OCI-LY7 (cell line): ENCODE data around the gene ITSN2. TPM values are rescaled to one million over a fixed set of nuclear protein-coding genes. Genes with fewer than 3 reads are reported as not detected.

Source experiments
- BruUV-seq: library from RNA; stranded (reverse); fragments of 400-500 nt; replicated peaks from 2 replicates; lab custom pipeline; 2021; lab: Mats Ljungman, UMichigan
- CTCF ChIA-PET: fragments of 300-600 bp; sonication (Branson Sonifier 250); formaldehyde crosslinking; loops from one replicate; lab custom pipeline; 2022; ENCODE audit warnings: antibody characterized with exemption; ENCODE audit not compliant: unreplicated experiment; lab: Charles Lee
- POLR2A ChIA-PET: fragments of 300-600 bp; sonication (Branson Sonifier 250); formaldehyde crosslinking; loops from one replicate; lab custom pipeline; 2022; ENCODE audit warnings: antibody characterized with exemption; lab: Charles Lee
- DNase-seq: peaks from one replicate; pipeline ENCODE4 v3.0.0-alpha.2; 2015; ENCODE audit warnings: low spot score
- H2AFZ ChIP-seq: fragments of 200-600 bp; sonication (generic), shearing (Covaris generic); 2 replicates; pipeline ENCODE4 v1.6.1; 2014; ENCODE audit warnings: mild to moderate bottlenecking, antibody characterized with exemption, low read length, moderate library complexity
- H3K27ac ChIP-seq: fragments of 200-600 bp; sonication (generic); 2 replicates; pipeline ENCODE4 v1.5.1; 2014; ENCODE audit warnings: mixed run types, low read depth, mild to moderate bottlenecking, moderate library complexity, low read length, inconsistent platforms; ENCODE audit not compliant: poor library complexity, severe bottlenecking
- H3K36me3 ChIP-seq: fragments of 200-600 bp; sonication (generic); 2 replicates; pipeline ENCODE4 v1.6.1; 2014; ENCODE audit warnings: mild to moderate bottlenecking, antibody characterized with exemption, low read length, moderate library complexity, mixed read lengths; ENCODE audit not compliant: insufficient read depth
- H3K4me1 ChIP-seq: fragments of 200-600 bp; sonication (generic); 2 replicates; pipeline ENCODE4 v1.5.1; 2014; ENCODE audit warnings: mild to moderate bottlenecking, low read length; ENCODE audit not compliant: insufficient read depth, poor library complexity, severe bottlenecking
- H3K4me2 ChIP-seq: fragments of 200-600 bp; sonication (generic); 2 replicates; pipeline ENCODE4 v1.6.1; 2014; ENCODE audit warnings: mild to moderate bottlenecking, low read length
- H3K4me3 ChIP-seq: fragments of 200-600 bp; sonication (generic); 2 replicates; pipeline ENCODE4 v1.5.1; 2014; ENCODE audit warnings: mild to moderate bottlenecking, low read depth, low read length; ENCODE audit not compliant: poor library complexity, severe bottlenecking
- H3K79me2 ChIP-seq: fragments of 200-600 bp; sonication (generic); 2 replicates; pipeline ENCODE4 v1.6.1; 2016; ENCODE audit warnings: low read depth, mild to moderate bottlenecking, low read length, moderate library complexity, mixed read lengths; ENCODE audit not compliant: insufficient read depth
- H3K9me2 ChIP-seq: fragments of 200-600 bp; sonication (generic); 2 replicates; pipeline ENCODE4 v1.6.1; 2016; ENCODE audit warnings: mild to moderate bottlenecking, low read length, mixed read lengths; ENCODE audit not compliant: insufficient read depth
- H3K9me3 ChIP-seq: fragments of 200-600 bp; sonication (generic); 2 replicates; pipeline ENCODE4 v1.6.1; 2014; ENCODE audit warnings: mild to moderate bottlenecking, mixed run types, low read length, mixed read lengths
- H4K20me1 ChIP-seq: fragments of 200-600 bp; sonication (generic); 2 replicates; pipeline ENCODE4 v1.6.1; 2014; ENCODE audit warnings: mild to moderate bottlenecking, antibody characterized with exemption, low read length, moderate library complexity, mixed read lengths; ENCODE audit not compliant: insufficient read depth
- EZH2phosphoT487 ChIP-seq: fragments of 200-600 bp; sonication (generic); IDR thresholded peaks from 2 replicates; pipeline ENCODE4 v1.6.1; 2018; ENCODE audit warnings: low read depth, borderline replicate concordance, mild to moderate bottlenecking, mixed run types, antibody characterized with exemption, low read length, moderate library complexity, mixed read lengths
- intact Hi-C: fragments of 100-400 bp; cut with micrococcal nuclease; formaldehyde crosslinking; loops from one replicate; pipeline ENCODE4 v1.10.0; 2022; ENCODE audit not compliant: unreplicated experiment
- total RNA-seq, 2 experiments: library from RNA; depleted of rRNA in 1 of 2; stranded (reverse); fragments of >200 nt in 1 of 2; shearing (Covaris generic) in 1 of 2; gene quantifications; 2 replicates each; pipeline ENCODE4 v1.2.3, GENCODE V29; 2014 to 2022
- TF ChIP-seq, protein P1 (sequence below): fragments of 200-600 bp; sonication (generic); conservative IDR thresholded peaks from 2 replicates; pipeline ENCODE4 v1.5.1; 2014; ENCODE audit warnings: mild to moderate bottlenecking, antibody characterized with exemption, low read length, moderate library complexity, mixed read lengths

The ITSN2 gene
- total RNA-seq, 2 experiments from 2014 or later, result 25.4 to 65.7 TPM

GRCh38 chr2:24385366-24385765 is 25.0 kb upstream of the ITSN2 start:
- Histone ChIP-seq H4K20me1 (no peaks in the 10 kb centered on the region), H3K4me3 (no peak overlapping the region), H3K4me1 (peaks cover 5% of the 10 kb centered on the region), H3K4me2 (no peak overlapping the region), H3K9me2 (no peaks in the 10 kb centered on the region), H3K79me2 (no peaks in the 10 kb centered on the region), H3K36me3 (no peaks in the 10 kb centered on the region), H3K9me3 (no peaks in the 10 kb centered on the region), H2AFZ (no peak overlapping the region), H3K27ac (no peak overlapping the region)
- ChIA-PET CTCF (no interaction called here), POLR2A (interaction anchor here (0.6 to 0.8 kb wide), 3 partner anchors 34 to 906 kb away, joined by 3 to 5 read pairs (median 4); no protein-coding TSS in a partner anchor)
- TF ChIP-seq, protein P1, sequence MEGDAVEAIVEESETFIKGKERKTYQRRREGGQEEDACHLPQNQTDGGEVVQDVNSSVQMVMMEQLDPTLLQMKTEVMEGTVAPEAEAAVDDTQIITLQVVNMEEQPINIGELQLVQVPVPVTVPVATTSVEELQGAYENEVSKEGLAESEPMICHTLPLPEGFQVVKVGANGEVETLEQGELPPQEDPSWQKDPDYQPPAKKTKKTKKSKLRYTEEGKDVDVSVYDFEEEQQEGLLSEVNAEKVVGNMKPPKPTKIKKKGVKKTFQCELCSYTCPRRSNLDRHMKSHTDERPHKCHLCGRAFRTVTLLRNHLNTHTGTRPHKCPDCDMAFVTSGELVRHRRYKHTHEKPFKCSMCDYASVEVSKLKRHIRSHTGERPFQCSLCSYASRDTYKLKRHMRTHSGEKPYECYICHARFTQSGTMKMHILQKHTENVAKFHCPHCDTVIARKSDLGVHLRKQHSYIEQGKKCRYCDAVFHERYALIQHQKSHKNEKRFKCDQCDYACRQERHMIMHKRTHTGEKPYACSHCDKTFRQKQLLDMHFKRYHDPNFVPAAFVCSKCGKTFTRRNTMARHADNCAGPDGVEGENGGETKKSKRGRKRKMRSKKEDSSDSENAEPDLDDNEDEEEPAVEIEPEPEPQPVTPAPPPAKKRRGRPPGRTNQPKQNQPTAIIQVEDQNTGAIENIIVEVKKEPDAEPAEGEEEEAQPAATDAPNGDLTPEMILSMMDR, result no peak
- no peak for TF ChIP-seq EZH2phosphoT487
- BruUV-seq, result no TSS peak
- no peak for DNase-seq
- intact Hi-C loops, result no loop called here

DNA sequence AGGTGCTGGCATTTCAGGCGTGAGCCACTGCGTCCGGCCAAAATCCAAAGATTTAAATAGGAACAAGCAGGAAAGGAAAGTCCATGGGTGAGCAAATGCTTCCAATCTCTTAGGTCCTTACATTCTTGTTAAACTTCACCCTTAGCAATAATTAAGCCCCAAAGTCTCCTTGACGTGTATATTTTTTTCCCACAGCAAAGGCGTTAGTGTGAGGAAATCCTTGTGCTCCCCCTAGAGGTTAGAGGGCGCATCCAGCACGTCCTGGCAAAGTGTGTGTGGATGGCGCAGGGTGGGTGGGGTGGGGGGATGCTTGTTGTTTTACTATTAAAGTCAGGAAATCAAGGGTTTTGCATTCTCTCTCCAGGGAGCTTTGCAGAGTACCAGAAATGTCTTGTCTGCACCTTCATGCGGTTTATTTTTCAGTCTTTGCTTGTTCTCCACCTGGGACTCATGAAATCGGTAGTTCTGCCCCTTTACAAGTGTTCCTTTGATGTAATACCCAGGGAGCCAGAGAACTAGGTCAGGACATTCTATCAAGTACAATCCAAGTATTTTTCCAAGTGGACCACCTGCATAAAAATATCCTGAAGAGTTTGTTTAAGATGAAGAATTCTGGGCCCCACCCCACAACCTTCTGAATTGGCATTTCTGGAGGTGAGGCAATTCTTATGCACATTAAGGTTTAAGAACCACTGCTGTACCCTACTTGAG is 22.2 kb upstream of the ITSN2 start:
- Histone ChIP-seq H3K4me3 (no peak overlapping the region), H3K9me3 (no peaks in the 10 kb centered on the region), H3K36me3 (no peaks in the 10 kb centered on the region), H3K27ac (no peak overlapping the region), H3K79me2 (no peaks in the 10 kb centered on the region), H4K20me1 (no peaks in the 10 kb centered on the region), H3K9me2 (no peaks in the 10 kb centered on the region), H3K4me1 (peaks cover 5% of the 10 kb centered on the region), H3K4me2 (peak overlapping the region; percentile 48), H2AFZ (peak overlapping the region; percentile 68; the same call in 1 of the 2 replicates)
- no TSS peak for BruUV-seq
- no peak for TF ChIP-seq EZH2phosphoT487
- TF ChIP-seq, protein P1, result peak; percentile 71
- intact Hi-C loops, result loop anchor here (1.0 to 2.0 kb wide), 3 partner anchors 154 to 298 kb away; partner anchors contain the start of gene TP53I3
- peak; percentile 79 for DNase-seq
- ChIA-PET POLR2A (interaction anchor here (0.5 kb wide), 1 partner anchor 600 kb away, joined by 3 read pairs; no protein-coding TSS in a partner anchor), CTCF (no interaction called here)

- Histone ChIP-seq H3K9me2 (no peaks in the 10 kb centered on the region), H3K27ac (no peak overlapping the region), H3K36me3 (no peaks in the 10 kb centered on the region), H3K4me1 (peaks cover 5% of the 10 kb centered on the region), H3K4me3 (no peak overlapping the region), H3K9me3 (no peaks in the 10 kb centered on the region), H3K79me2 (no peaks in the 10 kb centered on the region), H3K4me2 (no peak overlapping the region), H4K20me1 (no peaks in the 10 kb centered on the region), H2AFZ (no peak overlapping the region)
- ChIA-PET POLR2A (no interaction called here), CTCF (no interaction called here)
- intact Hi-C loops, result no loop called here
- no TSS peak for BruUV-seq
- TF ChIP-seq, protein P1, result no peak
- no peak for TF ChIP-seq EZH2phosphoT487
- DNase-seq, result no peak
Measured at GRCh38 chr2:24380820-24381219, 20.5 kb upstream of the ITSN2 start.
